Activated naive CD4-positive, alpha-beta T cell treated with anti-CD3 and anti-CD28 coated beads for 36 hours (primary cell): ENCODE measurements around the gene DNAI2. TPM values are rescaled to one million over a fixed set of nuclear protein-coding genes. Genes with fewer than 3 reads are reported as not detected.

Source experiments
- CTCF ChIA-PET: fragments of 350-600 bp; sonication (Branson Sonifier 250); formaldehyde crosslinking; loops from one replicate; lab custom pipeline; 2021; ENCODE audit warnings: antibody characterized with exemption; lab: Charles Lee
- DNase-seq: peaks from one replicate; pipeline ENCODE4 v3.0.0-alpha.2; 2020
- H3K27ac Mint-ChIP-seq: one replicate; pipeline ENCODE4 v1.8.0; 2021; ENCODE audit warnings: mild to moderate bottlenecking, mixed read lengths
- H3K27me3 Mint-ChIP-seq: one replicate; pipeline ENCODE4 v1.8.0; 2021; ENCODE audit warnings: low read depth, mixed read lengths
- H3K36me3 Mint-ChIP-seq: one replicate; pipeline ENCODE4 v1.8.0; 2021; ENCODE audit warnings: low read depth, mixed read lengths
- H3K4me1 Mint-ChIP-seq: one replicate; pipeline ENCODE4 v1.8.0; 2021; ENCODE audit warnings: low read depth, mixed read lengths
- H3K4me3 Mint-ChIP-seq: one replicate; pipeline ENCODE4 v1.8.0; 2021; ENCODE audit warnings: mild to moderate bottlenecking, moderate library complexity, mixed read lengths
- H3K9me3 Mint-ChIP-seq: one replicate; pipeline ENCODE4 v1.8.0; 2021; ENCODE audit warnings: mixed read lengths
- intact Hi-C: fragments of 100-400 bp; cut with micrococcal nuclease; formaldehyde crosslinking; loops from one replicate; pipeline ENCODE4 v1.15.1; 2023
- total RNA-seq, 2 experiments: library from RNA; stranded (reverse); gene quantifications; one replicate each; pipeline ENCODE4 v1.2.3, GENCODE V29; 2021

DNAI2 gene
- total RNA-seq, 2 experiments from 2014 or later, result 0.12 to 0.25 TPM

GRCh38 chr17:74353446-74354060, 79.5 kb downstream of the DNAI2 start:
- intact Hi-C loops, result loop anchor here (1.0 kb wide), 2 partner anchors 52 to 143 kb away; no protein-coding TSS in a partner anchor
- peaks cover 42% of the 10 kb centered on the region for H3K27me3 Mint-ChIP-seq
- H3K9me3 Mint-ChIP-seq, result no peaks in the 10 kb centered on the region
- no peaks in the 10 kb centered on the region for H3K36me3 Mint-ChIP-seq
- H3K27ac Mint-ChIP-seq, result no peak overlapping the region
- DNase-seq, result no peak
- CTCF ChIA-PET, result interaction anchor here (0.7 to 2.8 kb wide), 2 partner anchors 15 to 18 kb away, joined by 4 to 13 read pairs; partner anchors contain the start of gene GPR142
- H3K4me3 Mint-ChIP-seq, result no peak overlapping the region
- peaks cover 6% of the 10 kb centered on the region for H3K4me1 Mint-ChIP-seq

- Mint-ChIP-seq H3K27ac (no peak overlapping the region), H3K27me3 (peaks cover 44% of the 10 kb centered on the region), H3K9me3 (no peaks in the 10 kb centered on the region), H3K36me3 (no peaks in the 10 kb centered on the region), H3K4me1 (peaks cover 6% of the 10 kb centered on the region), H3K4me3 (no peak overlapping the region)
- CTCF ChIA-PET, result interaction anchor here (0.6 to 0.7 kb wide), 2 partner anchors 72 to 268 kb away, joined by 3 to 6 read pairs; no protein-coding TSS in a partner anchor
- DNase-seq, result peak; percentile 79
- intact Hi-C loops, result loop anchor here (1.0 kb wide), 2 partner anchors 53 to 144 kb away; no protein-coding TSS in a partner anchor
Observed at GRCh38 chr17:74354123-74354522, 80.1 kb downstream of the DNAI2 start.

- peaks cover 6% of the 10 kb centered on the region for H3K4me1 Mint-ChIP-seq
- CTCF ChIA-PET, result interaction anchor here (0.6 to 1.0 kb wide), 3 partner anchors 11 to 268 kb away, joined by 3 to 6 read pairs (median 3); no protein-coding TSS in a partner anchor
- peaks cover 45% of the 10 kb centered on the region for H3K27me3 Mint-ChIP-seq
- DNase-seq, result no peak
- intact Hi-C loops, result loop anchor here (1.0 kb wide), 2 partner anchors 53 to 144 kb away; no protein-coding TSS in a partner anchor
- no peak overlapping the region for H3K4me3 Mint-ChIP-seq
- H3K36me3 Mint-ChIP-seq, result no peaks in the 10 kb centered on the region
- H3K27ac Mint-ChIP-seq, result no peak overlapping the region
- H3K9me3 Mint-ChIP-seq, result no peaks in the 10 kb centered on the region
Observed at GRCh38 chr17:74354561-74354960, 80.5 kb downstream of the DNAI2 start.

DNA sequence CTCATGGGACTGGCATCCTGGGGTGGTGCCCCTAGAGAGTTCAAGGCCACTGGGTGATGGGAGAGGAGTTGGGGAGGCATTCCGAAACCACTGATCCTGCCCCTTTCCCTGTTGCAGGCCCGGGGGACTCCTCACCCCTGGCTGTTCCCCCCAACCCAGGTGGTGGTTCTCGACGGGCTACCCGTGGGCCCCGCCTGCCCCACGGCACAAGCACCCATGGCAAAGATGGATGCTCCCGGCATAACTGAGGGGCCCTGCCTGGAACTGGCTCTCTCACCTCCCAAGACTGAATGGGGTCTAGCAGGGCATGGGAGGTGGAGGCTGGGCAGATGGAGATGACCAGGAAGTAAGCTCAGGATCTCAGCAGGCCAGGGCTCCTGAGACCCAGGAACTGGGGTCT, 81.0 kb downstream of the DNAI2 start:
- Mint-ChIP-seq H3K4me1 (peaks cover 6% of the 10 kb centered on the region), H3K4me3 (no peak overlapping the region), H3K27me3 (peaks cover 46% of the 10 kb centered on the region), H3K36me3 (no peaks in the 10 kb centered on the region), H3K9me3 (no peaks in the 10 kb centered on the region), H3K27ac (no peak overlapping the region)
- DNase-seq, result no peak
- intact Hi-C loops, result no loop called here
- CTCF ChIA-PET, result interaction anchor here (0.7 to 2.2 kb wide), 4 partner anchors 10 to 269 kb away, joined by 3 to 5 read pairs (median 4); no protein-coding TSS in a partner anchor

DNA sequence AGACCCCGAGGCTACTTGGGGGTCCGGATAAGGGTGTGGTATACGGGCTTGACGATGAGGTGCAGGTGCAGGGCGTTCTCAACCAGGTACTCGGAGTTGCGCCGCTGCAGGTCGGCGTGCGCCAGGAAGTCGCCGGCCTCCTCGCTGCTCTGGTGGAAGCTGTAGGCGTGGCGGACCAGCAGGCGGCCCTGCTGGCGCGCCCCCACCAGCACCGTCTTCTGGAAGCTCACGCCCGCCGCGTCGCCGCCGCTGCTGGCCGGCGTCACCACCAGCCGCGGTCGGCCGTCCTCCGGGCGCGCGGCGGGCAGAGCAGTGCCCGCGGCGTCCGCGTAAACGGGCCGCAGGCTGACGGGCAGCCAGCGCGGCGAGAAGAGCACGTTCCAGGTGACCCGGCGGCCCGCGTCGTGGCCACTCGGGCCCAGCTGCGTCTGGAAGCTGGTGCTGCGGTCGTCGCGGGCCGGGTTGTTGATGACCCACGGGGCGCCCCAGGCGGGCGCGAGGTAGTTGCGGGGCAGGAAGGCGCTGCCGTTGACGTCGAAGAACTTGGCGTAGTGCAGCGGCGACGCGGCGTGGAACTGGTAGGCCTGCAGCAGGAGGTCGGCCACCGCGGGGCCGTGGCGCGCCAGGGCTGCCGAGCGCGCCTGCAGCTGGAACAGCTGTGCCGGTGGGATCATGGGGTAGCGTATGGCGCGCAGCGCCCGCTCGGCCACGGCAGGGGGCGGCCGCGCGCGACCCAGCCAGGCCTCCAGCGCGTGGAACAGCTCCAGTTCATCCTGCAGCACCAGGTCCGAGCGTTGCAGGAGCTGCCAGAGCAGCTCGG, 82.8 kb downstream of the DNAI2 start:
- Mint-ChIP-seq H3K9me3 (no peaks in the 10 kb centered on the region), H3K27ac (no peak overlapping the region), H3K4me1 (peaks cover 6% of the 10 kb centered on the region), H3K36me3 (no peaks in the 10 kb centered on the region), H3K27me3 (peaks cover 50% of the 10 kb centered on the region), H3K4me3 (no peak overlapping the region)
- CTCF ChIA-PET, result interaction anchor here (0.8 to 2.6 kb wide), 5 partner anchors 11 to 210 kb away, joined by 3 to 14 read pairs (median 3); partner anchors contain the start of gene GPR142
- DNase-seq, result no peak
- intact Hi-C loops, result no loop called here

DNA sequence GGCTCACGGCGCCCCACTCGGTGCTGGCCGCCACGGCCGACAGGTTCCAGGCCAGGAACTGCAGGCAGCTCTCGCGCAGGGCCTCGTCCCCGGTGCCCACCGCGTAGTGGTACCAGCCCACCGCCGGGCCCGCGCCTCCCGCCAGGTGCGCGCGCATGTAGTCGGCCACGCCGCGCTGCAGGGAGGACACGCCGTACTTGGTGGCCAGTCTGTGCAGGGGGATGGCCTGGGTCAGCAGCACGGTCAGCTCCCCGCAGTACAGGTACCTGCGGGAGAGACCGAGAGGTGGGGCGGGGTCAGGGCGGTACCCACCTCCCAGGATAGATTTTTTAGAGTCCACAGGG, 83.4 kb downstream of the DNAI2 start:
- no peak overlapping the region for H3K4me3 Mint-ChIP-seq
- no peaks in the 10 kb centered on the region for H3K36me3 Mint-ChIP-seq
- H3K9me3 Mint-ChIP-seq, result no peaks in the 10 kb centered on the region
- H3K27me3 Mint-ChIP-seq, result peaks cover 48% of the 10 kb centered on the region
- intact Hi-C loops, result no loop called here
- CTCF ChIA-PET, result interaction anchor here (2.6 kb wide), 1 partner anchor 10 kb away, joined by 14 read pairs; the partner anchor contains the start of gene GPR142
- no peak for DNase-seq
- peaks cover 6% of the 10 kb centered on the region for H3K4me1 Mint-ChIP-seq
- no peak overlapping the region for H3K27ac Mint-ChIP-seq

DNA sequence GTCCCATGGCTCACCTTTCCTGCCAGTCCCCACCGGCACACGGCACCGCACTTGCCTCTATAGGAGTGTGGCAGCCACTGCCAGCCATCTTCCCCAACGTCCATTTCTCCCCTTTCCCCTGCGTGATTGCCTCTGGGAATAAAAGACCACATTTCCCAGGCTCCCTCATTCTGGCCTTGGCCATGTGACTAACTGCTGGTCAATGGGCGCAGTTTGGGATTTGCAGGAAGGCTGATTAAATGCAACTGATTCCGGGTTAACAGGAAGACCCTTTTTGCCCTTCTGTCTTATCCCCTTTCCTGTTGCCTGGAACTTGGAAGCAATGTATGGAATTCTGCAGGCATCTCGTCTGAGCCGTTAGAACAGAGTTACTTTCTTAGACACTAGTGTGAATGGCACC, 84.7 kb downstream of the DNAI2 start:
- no peak overlapping the region for H3K27ac Mint-ChIP-seq
- peaks cover 37% of the 10 kb centered on the region for H3K27me3 Mint-ChIP-seq
- H3K36me3 Mint-ChIP-seq, result no peaks in the 10 kb centered on the region
- no peak overlapping the region for H3K4me3 Mint-ChIP-seq
- CTCF ChIA-PET, result interaction anchor here (0.6 to 2.6 kb wide), 3 partner anchors 9 to 62 kb away, joined by 3 to 14 read pairs (median 3); partner anchors contain the start of gene GPR142
- no peaks in the 10 kb centered on the region for H3K9me3 Mint-ChIP-seq
- DNase-seq, result no peak
- intact Hi-C loops, result no loop called here
- peaks cover 6% of the 10 kb centered on the region for H3K4me1 Mint-ChIP-seq

DNA sequence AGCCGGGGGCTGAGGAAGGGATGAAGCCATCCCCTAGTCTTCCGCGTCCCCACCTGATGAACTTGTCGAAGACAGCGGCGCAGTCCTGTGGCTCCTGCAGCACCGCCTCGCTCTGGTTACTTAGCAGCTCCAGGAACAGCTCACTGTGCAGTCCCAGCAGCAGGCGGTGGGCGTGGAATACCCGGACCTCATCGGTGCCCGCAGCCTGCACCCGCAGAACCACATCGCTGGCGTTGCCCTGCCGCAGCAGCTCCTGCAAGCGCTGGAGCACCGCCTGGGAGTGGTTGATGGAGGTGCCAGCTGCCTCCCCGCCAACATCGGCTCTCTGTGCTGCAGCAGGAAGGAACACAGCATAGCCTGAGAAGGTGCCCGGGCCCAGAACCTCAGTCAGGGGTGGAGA, 85.9 kb downstream of the DNAI2 start:
- H3K36me3 Mint-ChIP-seq, result no peaks in the 10 kb centered on the region
- H3K4me1 Mint-ChIP-seq, result peaks cover 1% of the 10 kb centered on the region
- peaks cover 26% of the 10 kb centered on the region for H3K27me3 Mint-ChIP-seq
- no peaks in the 10 kb centered on the region for H3K9me3 Mint-ChIP-seq
- CTCF ChIA-PET, result interaction anchor here (0.6 to 2.7 kb wide), 3 partner anchors 9 to 59 kb away, joined by 4 to 12 read pairs (median 5); no protein-coding TSS in a partner anchor
- intact Hi-C loops, result no loop called here
- no peak overlapping the region for H3K4me3 Mint-ChIP-seq
- no peak for DNase-seq
- H3K27ac Mint-ChIP-seq, result no peak overlapping the region

DNA sequence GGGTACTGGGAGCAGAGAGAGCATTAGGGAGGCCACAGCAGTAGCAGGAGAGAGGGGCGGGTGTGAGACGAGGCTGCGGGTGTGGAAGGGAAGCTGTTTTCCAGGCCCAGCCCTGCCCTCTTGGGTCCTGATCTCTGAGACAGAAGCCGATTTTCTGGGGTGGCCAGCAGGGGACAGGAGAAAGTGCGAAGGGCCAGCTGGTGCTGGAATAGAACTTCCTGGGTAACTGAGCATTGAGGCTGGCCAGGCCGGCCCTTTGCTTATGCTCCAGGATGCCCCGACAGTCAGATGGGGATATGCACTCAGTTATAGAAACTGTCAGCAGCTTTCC, 86.8 kb downstream of the DNAI2 start:
- CTCF ChIA-PET, result interaction anchor here (0.9 to 2.7 kb wide), 7 partner anchors 8 to 96 kb away, joined by 3 to 12 read pairs (median 5); no protein-coding TSS in a partner anchor
- H3K4me1 Mint-ChIP-seq, result peaks cover 1% of the 10 kb centered on the region
- H3K27me3 Mint-ChIP-seq, result peaks cover 23% of the 10 kb centered on the region
- intact Hi-C loops, result no loop called here
- DNase-seq, result no peak
- H3K27ac Mint-ChIP-seq, result no peak overlapping the region
- no peaks in the 10 kb centered on the region for H3K36me3 Mint-ChIP-seq
- no peak overlapping the region for H3K4me3 Mint-ChIP-seq
- H3K9me3 Mint-ChIP-seq, result no peaks in the 10 kb centered on the region

DNA sequence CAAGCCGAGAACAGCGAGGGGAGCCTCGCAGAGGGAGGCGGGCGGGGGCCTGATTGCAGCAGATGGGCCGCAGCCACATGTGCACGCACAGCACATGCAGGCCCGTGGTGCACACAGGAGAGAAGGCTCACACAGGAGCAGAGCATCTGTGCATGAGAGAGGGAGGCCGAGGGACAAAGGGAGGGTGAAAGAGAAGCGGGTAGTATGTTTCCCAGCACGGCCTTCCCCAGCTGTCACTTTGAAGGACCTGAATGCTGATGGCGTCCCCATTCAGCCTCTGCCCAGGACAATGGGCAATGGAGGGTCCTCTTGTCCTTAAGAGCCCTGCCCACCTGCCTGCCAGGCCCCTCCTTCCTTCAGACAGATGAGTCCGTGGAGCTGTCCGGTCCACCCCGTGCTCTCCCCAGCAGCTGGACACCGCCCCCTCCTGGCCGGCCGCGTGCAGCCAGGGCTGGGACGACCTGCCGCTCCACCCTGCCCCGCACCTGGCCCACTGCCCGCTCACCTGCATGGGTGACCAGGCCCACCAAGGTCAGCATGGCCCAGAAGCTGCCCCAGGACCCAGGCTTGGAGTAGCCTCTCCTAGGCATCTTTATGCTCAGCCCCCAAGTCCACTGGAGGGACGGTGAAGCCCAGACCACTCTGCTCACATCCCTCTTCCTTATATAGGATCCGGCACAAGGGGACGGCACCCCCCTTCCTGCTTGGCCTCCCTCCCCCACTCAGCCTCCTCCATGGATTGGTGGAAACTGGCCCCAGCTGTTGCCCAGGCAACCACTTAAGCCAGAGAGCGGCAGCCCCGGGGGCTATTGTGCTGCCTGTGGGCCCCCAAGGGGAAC, 87.4 kb downstream of the DNAI2 start, which contains the start of gene BTBD17:
BTBD17 (minus strand) TSS at position 639 of the 839 bp plus-strand sequence; CDS start at position 590, 49 bp downstream.
- intact Hi-C loops, result no loop called here
- Mint-ChIP-seq H3K9me3 (no peaks in the 10 kb centered on the region), H3K27me3 (peaks cover 21% of the 10 kb centered on the region), H3K4me1 (peaks cover 1% of the 10 kb centered on the region), H3K4me3 (no peak within 1 kb of the TSS), H3K36me3 (no peaks in the 10 kb centered on the region), H3K27ac (no peak within 1 kb of the TSS)
- peak; percentile 50 for DNase-seq
- CTCF ChIA-PET, result interaction anchor here (0.6 to 2.7 kb wide), 10 partner anchors 8 to 1425 kb away, joined by 3 to 12 read pairs (median 4); no protein-coding TSS in a partner anchor

GRCh38 chr17:74362069-74362405, 88.0 kb downstream of the DNAI2 start:
- no peak for DNase-seq
- H3K27me3 Mint-ChIP-seq, result peaks cover 21% of the 10 kb centered on the region
- H3K4me3 Mint-ChIP-seq, result no peak overlapping the region
- no peaks in the 10 kb centered on the region for H3K36me3 Mint-ChIP-seq
- CTCF ChIA-PET, result interaction anchor here (0.6 to 2.7 kb wide), 7 partner anchors 7 to 1425 kb away, joined by 4 to 12 read pairs (median 5); no protein-coding TSS in a partner anchor
- intact Hi-C loops, result no loop called here
- H3K4me1 Mint-ChIP-seq, result peaks cover 1% of the 10 kb centered on the region
- no peaks in the 10 kb centered on the region for H3K9me3 Mint-ChIP-seq
- no peak overlapping the region for H3K27ac Mint-ChIP-seq
